ENCODE results near the gene IFNG-AS1.

The IFNG-AS1 gene

GRCh38 chr12:68028647-68029046 lies 39.4 kb downstream of the IFNG-AS1 start:
- Histone ChIP-seq H3K4me3 (ENCODE audit: low read depth, low read length) (no peak overlapping the region), H3K36me3 (ENCODE audit: control insufficient read depth in 2 of 2, insufficient read depth in 1 of 2, low read length in 2 of 2) (no peaks in the 10 kb centered on the region), H3K9me3 (ENCODE audit: control insufficient read depth, insufficient read depth, low read depth, low read length) (no peaks in the 10 kb centered on the region), H3K4me1 (ENCODE audit: control insufficient read depth, insufficient read depth, low read length) (no peaks in the 10 kb centered on the region), H3K27ac (ENCODE audit: extremely low read depth, low read depth, low read length) (no peak overlapping the region)
- TF ChIP-seq ZIC2 (tag by site-specific recombination; IDR thresholded peaks at IDR 0.05) (no peak), GLI2 (tag by site-specific recombination; IDR thresholded peaks at IDR 0.05; ENCODE audit: borderline replicate concordance, low read depth) (no peak), ZNF521 (tag by site-specific recombination; IDR thresholded peaks at IDR 0.05) (no peak), ZNF114 (tag by site-specific recombination; IDR thresholded peaks at IDR 0.05) (no peak), ZNF707 (tag by site-specific recombination; IDR thresholded peaks at IDR 0.05) (no peak), ZBTB8A (tag by site-specific recombination; IDR thresholded peaks at IDR 0.05) (no peak), ZBTB44 (tag by site-specific recombination; IDR thresholded peaks at IDR 0.05) (no peak), EGR2 (tag by site-specific recombination; IDR thresholded peaks at IDR 0.05; ENCODE audit: low read depth) (no peak), GLIS1 (tag by site-specific recombination; IDR thresholded peaks at IDR 0.05) (no peak), ZBTB21 (tag by site-specific recombination; IDR thresholded peaks at IDR 0.05) (no peak), ZNF654 (tag by site-specific recombination; IDR thresholded peaks at IDR 0.05; ENCODE audit: low read depth) (no peak), ZNF140 (tag by site-specific recombination; IDR thresholded peaks at IDR 0.05) (no peak), ZNF366 (tag by site-specific recombination; conservative IDR thresholded peaks at IDR 0.05) (no peak), ZNF837 (tag by site-specific recombination; IDR thresholded peaks at IDR 0.05) (no peak)
- TF ChIP-seq, protein P1, sequence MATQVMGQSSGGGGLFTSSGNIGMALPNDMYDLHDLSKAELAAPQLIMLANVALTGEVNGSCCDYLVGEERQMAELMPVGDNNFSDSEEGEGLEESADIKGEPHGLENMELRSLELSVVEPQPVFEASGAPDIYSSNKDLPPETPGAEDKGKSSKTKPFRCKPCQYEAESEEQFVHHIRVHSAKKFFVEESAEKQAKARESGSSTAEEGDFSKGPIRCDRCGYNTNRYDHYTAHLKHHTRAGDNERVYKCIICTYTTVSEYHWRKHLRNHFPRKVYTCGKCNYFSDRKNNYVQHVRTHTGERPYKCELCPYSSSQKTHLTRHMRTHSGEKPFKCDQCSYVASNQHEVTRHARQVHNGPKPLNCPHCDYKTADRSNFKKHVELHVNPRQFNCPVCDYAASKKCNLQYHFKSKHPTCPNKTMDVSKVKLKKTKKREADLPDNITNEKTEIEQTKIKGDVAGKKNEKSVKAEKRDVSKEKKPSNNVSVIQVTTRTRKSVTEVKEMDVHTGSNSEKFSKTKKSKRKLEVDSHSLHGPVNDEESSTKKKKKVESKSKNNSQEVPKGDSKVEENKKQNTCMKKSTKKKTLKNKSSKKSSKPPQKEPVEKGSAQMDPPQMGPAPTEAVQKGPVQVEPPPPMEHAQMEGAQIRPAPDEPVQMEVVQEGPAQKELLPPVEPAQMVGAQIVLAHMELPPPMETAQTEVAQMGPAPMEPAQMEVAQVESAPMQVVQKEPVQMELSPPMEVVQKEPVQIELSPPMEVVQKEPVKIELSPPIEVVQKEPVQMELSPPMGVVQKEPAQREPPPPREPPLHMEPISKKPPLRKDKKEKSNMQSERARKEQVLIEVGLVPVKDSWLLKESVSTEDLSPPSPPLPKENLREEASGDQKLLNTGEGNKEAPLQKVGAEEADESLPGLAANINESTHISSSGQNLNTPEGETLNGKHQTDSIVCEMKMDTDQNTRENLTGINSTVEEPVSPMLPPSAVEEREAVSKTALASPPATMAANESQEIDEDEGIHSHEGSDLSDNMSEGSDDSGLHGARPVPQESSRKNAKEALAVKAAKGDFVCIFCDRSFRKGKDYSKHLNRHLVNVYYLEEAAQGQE (tag by site-specific recombination; IDR thresholded peaks at IDR 0.05): no peak
- TF ChIP-seq, protein P2, sequence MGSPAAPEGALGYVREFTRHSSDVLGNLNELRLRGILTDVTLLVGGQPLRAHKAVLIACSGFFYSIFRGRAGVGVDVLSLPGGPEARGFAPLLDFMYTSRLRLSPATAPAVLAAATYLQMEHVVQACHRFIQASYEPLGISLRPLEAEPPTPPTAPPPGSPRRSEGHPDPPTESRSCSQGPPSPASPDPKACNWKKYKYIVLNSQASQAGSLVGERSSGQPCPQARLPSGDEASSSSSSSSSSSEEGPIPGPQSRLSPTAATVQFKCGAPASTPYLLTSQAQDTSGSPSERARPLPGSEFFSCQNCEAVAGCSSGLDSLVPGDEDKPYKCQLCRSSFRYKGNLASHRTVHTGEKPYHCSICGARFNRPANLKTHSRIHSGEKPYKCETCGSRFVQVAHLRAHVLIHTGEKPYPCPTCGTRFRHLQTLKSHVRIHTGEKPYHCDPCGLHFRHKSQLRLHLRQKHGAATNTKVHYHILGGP (tag by site-specific recombination; IDR thresholded peaks at IDR 0.05): no peak
- POLR2A ChIA-PET: no interaction called here
- CTCF ChIA-PET: interaction anchor here (0.7 to 1.7 kb wide), 2 partner anchors 11 to 31 kb away, joined by 3 to 10 read pairs; no protein-coding TSS in a partner anchor

DNA sequence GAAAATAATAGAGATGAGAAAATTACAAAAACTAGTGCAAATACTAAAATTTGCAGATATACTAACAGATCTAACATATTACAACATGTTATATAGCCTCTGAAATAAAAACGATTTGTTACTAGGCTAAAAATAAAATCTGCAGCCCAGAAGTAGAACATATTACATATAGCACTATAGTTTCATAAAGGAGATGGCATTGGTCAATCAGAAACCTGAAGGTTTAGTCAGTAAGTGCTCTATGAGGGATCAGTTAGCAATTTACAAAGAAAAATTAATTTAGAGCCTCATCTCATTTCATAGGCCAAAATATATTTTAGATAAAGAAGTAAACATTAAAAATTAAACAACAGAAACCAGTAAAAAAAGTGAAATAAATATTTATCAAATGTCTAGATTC lies 41.0 kb downstream of the IFNG-AS1 start:
- H3K36me3 ChIP-seq (ENCODE audit: control insufficient read depth in 2 of 2, insufficient read depth in 1 of 2, low read length in 2 of 2): no peaks in the 10 kb centered on the region
- POLR2A ChIA-PET: no interaction called here
- H3K4me3 ChIP-seq (ENCODE audit: low read depth, low read length): no peak overlapping the region
- H3K27ac ChIP-seq (ENCODE audit: extremely low read depth, low read depth, low read length): no peak overlapping the region
- CTCF ChIA-PET: interaction anchor here (1.0 to 1.8 kb wide), 2 partner anchors 10 kb away, joined by 3 to 11 read pairs; no protein-coding TSS in a partner anchor
- H3K9me3 ChIP-seq (ENCODE audit: control insufficient read depth, insufficient read depth, low read depth, low read length): no peaks in the 10 kb centered on the region
- no peaks in the 10 kb centered on the region for H3K4me1 ChIP-seq (ENCODE audit: control insufficient read depth, insufficient read depth, low read length)
- TF ChIP-seq KLF16 (tag by site-specific recombination; IDR thresholded peaks at IDR 0.05) (no peak), ZNF571 (tag by site-specific recombination; IDR thresholded peaks at IDR 0.05) (no peak), ZNF600 (tag by site-specific recombination; IDR thresholded peaks at IDR 0.05) (no peak), ZNF549 (tag by site-specific recombination; IDR thresholded peaks at IDR 0.05) (no peak), ZFHX2 (tag by site-specific recombination; conservative IDR thresholded peaks at IDR 0.05) (no peak), ZNF621 (tag by site-specific recombination; IDR thresholded peaks at IDR 0.05) (no peak), ZNF214 (tag by site-specific recombination; IDR thresholded peaks at IDR 0.05; ENCODE audit: borderline replicate concordance) (no peak), ZNF18 (tag by site-specific recombination; IDR thresholded peaks at IDR 0.05) (no peak), ZNF76 (tag by site-specific recombination; IDR thresholded peaks at IDR 0.05; ENCODE audit: borderline replicate concordance, low read depth) (no peak)
- TF ChIP-seq, protein P1 (tag by site-specific recombination; IDR thresholded peaks at IDR 0.05): no peak
